ENCODE measurements around the gene GORAB.

Gene GORAB

GRCh38 chr1:170531758-170532657 is at the start of gene GORAB:
Gene GORAB, plus strand, starts transcription at chr1:170532166. Its CDS starts 58 bp downstream, at chr1:170532224.
- Histone ChIP-seq H2AFZ (peak within 1 kb of the TSS; percentile 94), H3K4me2 (ENCODE audit: low read length) (peak within 1 kb of the TSS; percentile 95), H3K4me3 (ENCODE audit: low read depth, low read length) (peak within 1 kb of the TSS; percentile 95), H3K36me3 (ENCODE audit: control insufficient read depth, insufficient read depth, low read length) (no peaks in the 10 kb centered on the region), H3K27ac (peak within 1 kb of the TSS; percentile 88), H3K9ac (peak within 1 kb of the TSS; percentile 28), H3K4me1 (no peaks in the 10 kb centered on the region), H3K79me2 (peaks cover 5% of the 10 kb centered on the region), H3K9me3 (ENCODE audit: control insufficient read depth, low read length) (no peaks in the 10 kb centered on the region), H3K27me3 (ENCODE audit: control insufficient read depth, insufficient read depth, low read length) (no peaks in the 10 kb centered on the region)
- TF ChIP-seq CTCF (IDR thresholded peaks at IDR 0.05) = no peak

DNA sequence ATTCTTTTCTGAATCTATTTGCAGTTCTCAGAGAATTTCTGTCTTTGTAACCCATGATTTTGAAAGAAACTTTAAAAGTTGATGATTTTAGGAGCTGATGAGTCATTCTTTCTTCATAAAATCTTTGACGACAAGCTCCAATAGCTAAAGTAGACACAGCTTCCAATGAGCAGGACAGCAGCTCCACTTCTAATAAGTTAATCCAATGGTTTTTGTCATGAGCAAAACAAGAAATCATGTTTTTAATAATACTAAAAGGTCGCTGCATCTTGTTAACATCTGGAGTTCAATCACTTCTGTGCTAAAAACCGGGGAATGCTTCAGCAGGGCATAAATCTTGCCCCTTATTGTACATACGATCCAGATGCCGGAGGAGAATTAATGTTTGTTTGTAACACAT is 48.9 kb upstream of the GORAB start:
- Histone ChIP-seq H3K4me1 (no peaks in the 10 kb centered on the region), H3K27ac (no peak overlapping the region), H2AFZ (no peak overlapping the region), H3K79me2 (no peaks in the 10 kb centered on the region), H3K27me3 (ENCODE audit: control insufficient read depth, insufficient read depth, low read length) (no peaks in the 10 kb centered on the region), H3K4me2 (ENCODE audit: low read length) (no peak overlapping the region), H3K36me3 (ENCODE audit: control insufficient read depth, insufficient read depth, low read length) (no peaks in the 10 kb centered on the region), H3K9ac (no peak overlapping the region), H3K4me3 (ENCODE audit: low read depth, low read length) (no peak overlapping the region), H3K9me3 (ENCODE audit: control insufficient read depth, low read length) (no peaks in the 10 kb centered on the region)
- no peak for TF ChIP-seq CTCF (IDR thresholded peaks at IDR 0.05)

- no peak for TF ChIP-seq CTCF (IDR thresholded peaks at IDR 0.05)
- Histone ChIP-seq H3K4me2 (ENCODE audit: low read length) (no peak overlapping the region), H3K4me3 (ENCODE audit: low read depth, low read length) (no peak overlapping the region)
These were observed 44.5 kb upstream of the GORAB start for GRCh38 chr1:170487503-170487902.

GRCh38 chr1:170491291-170491690 is 40.7 kb upstream of the GORAB start:
- Histone ChIP-seq H2AFZ (no peak overlapping the region), H3K4me1 (no peaks in the 10 kb centered on the region), H3K36me3 (ENCODE audit: control insufficient read depth, insufficient read depth, low read length) (no peaks in the 10 kb centered on the region), H3K27me3 (ENCODE audit: control insufficient read depth, insufficient read depth, low read length) (no peaks in the 10 kb centered on the region), H3K4me2 (ENCODE audit: low read length) (no peak overlapping the region), H3K27ac (no peak overlapping the region), H3K9me3 (ENCODE audit: control insufficient read depth, low read length) (no peaks in the 10 kb centered on the region), H3K79me2 (no peaks in the 10 kb centered on the region), H3K9ac (no peak overlapping the region), H3K4me3 (ENCODE audit: low read depth, low read length) (no peak overlapping the region)
- TF ChIP-seq CTCF (IDR thresholded peaks at IDR 0.05) = no peak

More at GRCh38 chr1:170487503-170487902, 44.5 kb upstream of the GORAB start:
- Histone ChIP-seq H3K36me3 (ENCODE audit: control insufficient read depth, insufficient read depth, low read length) (no peaks in the 10 kb centered on the region), H3K79me2 (no peaks in the 10 kb centered on the region), H3K9me3 (ENCODE audit: control insufficient read depth, low read length) (no peaks in the 10 kb centered on the region), H3K27ac (no peak overlapping the region), H2AFZ (no peak overlapping the region), H3K9ac (no peak overlapping the region), H3K27me3 (ENCODE audit: control insufficient read depth, insufficient read depth, low read length) (no peaks in the 10 kb centered on the region), H3K4me1 (no peaks in the 10 kb centered on the region)
